Measurements from ENCODE around the gene RBM39. TPM values are rescaled to one million over a fixed set of nuclear protein-coding genes. Genes with fewer than 3 reads are reported as not detected.

The RBM39 gene
- total and polyA plus RNA-seq, 2 of the 8 experiments (the other 6 are each of a cell fraction or from before 2014, with no cell fraction given) = 78.0 to 219 TPM

DNA sequence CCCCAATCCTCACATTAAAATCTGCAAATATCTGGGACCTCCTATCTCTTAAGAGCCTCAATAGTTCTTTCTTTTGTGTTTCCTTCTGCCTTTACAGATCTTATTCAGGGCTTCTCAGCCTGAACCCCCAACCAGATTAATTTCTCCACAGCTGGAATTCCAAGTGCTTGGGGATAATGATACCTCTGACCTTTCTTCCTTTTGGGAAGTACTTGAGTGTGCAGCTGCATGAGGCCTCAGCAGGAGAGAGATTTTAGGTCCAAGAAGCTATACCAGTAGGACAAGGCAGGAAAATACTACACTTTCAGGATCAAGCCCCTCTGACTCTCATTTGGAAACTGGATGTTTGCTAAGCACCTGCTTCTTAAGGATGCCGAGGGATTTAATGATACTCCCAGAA is 32.3 kb upstream of the RBM39 start (continued):
- TF ChIP-seq, protein P1, sequence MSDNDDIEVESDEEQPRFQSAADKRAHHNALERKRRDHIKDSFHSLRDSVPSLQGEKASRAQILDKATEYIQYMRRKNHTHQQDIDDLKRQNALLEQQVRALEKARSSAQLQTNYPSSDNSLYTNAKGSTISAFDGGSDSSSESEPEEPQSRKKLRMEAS (IDR thresholded peaks at IDR 0.05) = no peak
- TF ChIP-seq KDM5A (IDR thresholded peaks at IDR 0.05; ENCODE audit: low read length) (no peak), FOSL1 (IDR thresholded peaks at IDR 0.05; ENCODE audit: insufficient read depth, low read depth, low read length) (no peak), RAD21 (IDR thresholded peaks at IDR 0.05 in 1 of 2, conservative IDR thresholded peaks at IDR 0.05 in 1 of 2; ENCODE audit: low read depth in 2 of 2, low read length in 2 of 2) (no peak), SP1 (IDR thresholded peaks at IDR 0.05; ENCODE audit: low read depth, low read length) (no peak), EP300 (IDR thresholded peaks at IDR 0.05; ENCODE audit: borderline replicate concordance in 1 of 2, low read depth in 2 of 2, low read length in 2 of 2) (no peak)
